ENCODE results near the gene TMEM88.

- no peak for TF ChIP-seq EZH2phosphoT487 (IDR thresholded peaks at IDR 0.05; ENCODE audit: borderline replicate concordance, low read depth, low read length)
- no peak for TF ChIP-seq CTCF (conservative IDR thresholded peaks at IDR 0.05; ENCODE audit: low read length)
Observed at GRCh38 chr17:7867881-7868329, 13.0 kb downstream of the TMEM88 start.
